Activated CD4-positive, CD25-positive, alpha-beta regulatory T cell treated with anti-CD3 and anti-CD28 coated beads, Interleukin-2, amount 50 U/mL, for 16 hours (primary cell): ENCODE data around the gene CCS.
"Not testable (repeated sequence)": the region's sequence is repeated elsewhere in the genome, so short reads cannot be mapped to it uniquely, and the experiment has no call there.

Source experiments
- DNase-seq: peaks from one replicate; pipeline ENCODE4 v3.0.0-alpha.2; 2020; ENCODE audit warnings: low read depth, low spot score

CCS gene

GRCh38 chr11:66561178-66561974 is 31.6 kb upstream of the CCS start:
- no peak for DNase-seq

GRCh38 chr11:66561975-66562248 is 31.1 kb upstream of the CCS start:
- DNase-seq, result no peak

- DNase-seq, result no peak
Measured at GRCh38 chr11:66562275-66562674, 30.7 kb upstream of the CCS start.

- no peak for DNase-seq
Measured at GRCh38 chr11:66562907-66563583, 29.9 kb upstream of the CCS start.

GRCh38 chr11:66563832-66564231 is 29.2 kb upstream of the CCS start:
- DNase-seq, result no peak

- DNase-seq, result no peak
Measured at GRCh38 chr11:66564538-66564937, 28.4 kb upstream of the CCS start.

GRCh38 chr11:66564984-66565383 is 28.0 kb upstream of the CCS start:
- DNase-seq, result no peak

GRCh38 chr11:66566221-66566620 is 26.8 kb upstream of the CCS start:
- DNase-seq, result no peak

- no peak for DNase-seq
Measured at GRCh38 chr11:66567787-66568123, 25.2 kb upstream of the CCS start.

- DNase-seq, result peak; percentile 29
Measured at GRCh38 chr11:66568124-66568916, 24.7 kb upstream of the CCS start, which contains the start of gene CTSF. TSS of gene CTSF (minus strand) at chr11:66568606. CDS start at chr11:66568486, 120 bp downstream.

GRCh38 chr11:66569076-66569475 is 23.9 kb upstream of the CCS start:
- DNase-seq, result no peak

GRCh38 chr11:66570079-66570849 is 22.7 kb upstream of the CCS start:
- no peak for DNase-seq

GRCh38 chr11:66570850-66571180 is 22.2 kb upstream of the CCS start:
- no peak for DNase-seq

- peak; percentile 51 for DNase-seq
Measured at GRCh38 chr11:66579017-66579606, 13.9 kb upstream of the CCS start.

GRCh38 chr11:66580803-66581202 is 12.2 kb upstream of the CCS start:
- no peak for DNase-seq

- no peak for DNase-seq
Measured at GRCh38 chr11:66581261-66581660, 11.7 kb upstream of the CCS start.

- DNase-seq, result not testable (repeated sequence)
Measured at GRCh38 chr11:66582565-66583147, 10.3 kb upstream of the CCS start.

- DNase-seq, result not testable (repeated sequence)
Measured at GRCh38 chr11:66585447-66585846, 7.5 kb upstream of the CCS start.

- DNase-seq, result no peak
Measured at GRCh38 chr11:66586136-66586535, 6.8 kb upstream of the CCS start.

GRCh38 chr11:66589315-66589714 is 3.7 kb upstream of the CCS start:
- DNase-seq, result not testable (repeated sequence)

GRCh38 chr11:66589996-66590675 is 2.8 kb upstream of the CCS start:
- DNase-seq, result no peak
